Measurements from ENCODE around the gene LETM1. TPM values are rescaled to one million over a fixed set of nuclear protein-coding genes. Genes with fewer than 3 reads are reported as not detected.

LETM1 gene
- total RNA-seq, 1 experiment from 2014 or later: 102 TPM

- no TSS peak for BruUV-seq (replicated peaks)
- Histone ChIP-seq H3K9me3 (ENCODE audit: low read depth, low read length, poor library complexity, severe bottlenecking) (no peaks in the 10 kb centered on the region), H3K4me3 (ENCODE audit: low read depth, low read length, poor library complexity, severe bottlenecking) (no peak overlapping the region), H3K36me3 (ENCODE audit: insufficient read depth, low read length, poor library complexity, severe bottlenecking) (no peaks in the 10 kb centered on the region), H3K27ac (ENCODE audit: low read depth, low read length, poor library complexity, severe bottlenecking) (no peak overlapping the region), H3K27me3 (replicated peaks; ENCODE audit: insufficient read depth, low read depth, low read length, poor library complexity) (no peaks in the 10 kb centered on the region), H3K4me1 (ENCODE audit: insufficient read depth, low read length, poor library complexity, severe bottlenecking) (no peaks in the 10 kb centered on the region)
- CTCF ChIA-PET: no interaction called here
- DNase-seq (ENCODE audit: low spot score): no peak
- intact Hi-C loops (cut with micrococcal nuclease; ENCODE audit: unreplicated experiment): no loop called here
- no peak for TF ChIP-seq EZH2 (IDR thresholded peaks at IDR 0.05; ENCODE audit: borderline replicate concordance, low read depth, low read length, poor library complexity, severe bottlenecking)
- TF ChIP-seq, protein P1, sequence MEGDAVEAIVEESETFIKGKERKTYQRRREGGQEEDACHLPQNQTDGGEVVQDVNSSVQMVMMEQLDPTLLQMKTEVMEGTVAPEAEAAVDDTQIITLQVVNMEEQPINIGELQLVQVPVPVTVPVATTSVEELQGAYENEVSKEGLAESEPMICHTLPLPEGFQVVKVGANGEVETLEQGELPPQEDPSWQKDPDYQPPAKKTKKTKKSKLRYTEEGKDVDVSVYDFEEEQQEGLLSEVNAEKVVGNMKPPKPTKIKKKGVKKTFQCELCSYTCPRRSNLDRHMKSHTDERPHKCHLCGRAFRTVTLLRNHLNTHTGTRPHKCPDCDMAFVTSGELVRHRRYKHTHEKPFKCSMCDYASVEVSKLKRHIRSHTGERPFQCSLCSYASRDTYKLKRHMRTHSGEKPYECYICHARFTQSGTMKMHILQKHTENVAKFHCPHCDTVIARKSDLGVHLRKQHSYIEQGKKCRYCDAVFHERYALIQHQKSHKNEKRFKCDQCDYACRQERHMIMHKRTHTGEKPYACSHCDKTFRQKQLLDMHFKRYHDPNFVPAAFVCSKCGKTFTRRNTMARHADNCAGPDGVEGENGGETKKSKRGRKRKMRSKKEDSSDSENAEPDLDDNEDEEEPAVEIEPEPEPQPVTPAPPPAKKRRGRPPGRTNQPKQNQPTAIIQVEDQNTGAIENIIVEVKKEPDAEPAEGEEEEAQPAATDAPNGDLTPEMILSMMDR (conservative IDR thresholded peaks at IDR 0.05; ENCODE audit: low read depth, low read length): no peak
- POLR2A ChIA-PET (ENCODE audit: low non-redundant PET): no interaction called here
These were observed 77.1 kb downstream of the LETM1 start for GRCh38 chr4:1778642-1779392.

GRCh38 chr4:1777822-1778641 is 77.9 kb downstream of the LETM1 start:
- no peak overlapping the region for H3K4me3 ChIP-seq (ENCODE audit: low read depth, low read length, poor library complexity, severe bottlenecking)
- ChIA-PET POLR2A (ENCODE audit: low non-redundant PET) (no interaction called here), CTCF (interaction anchor here (0.8 kb wide), 1 partner anchor 10 kb away, joined by 3 read pairs; no protein-coding TSS in a partner anchor)
- DNase-seq (ENCODE audit: low spot score): no peak
- no peaks in the 10 kb centered on the region for H3K4me1 ChIP-seq (ENCODE audit: insufficient read depth, low read length, poor library complexity, severe bottlenecking)
- intact Hi-C loops (cut with micrococcal nuclease; ENCODE audit: unreplicated experiment): no loop called here
- no peak for TF ChIP-seq EZH2 (IDR thresholded peaks at IDR 0.05; ENCODE audit: borderline replicate concordance, low read depth, low read length, poor library complexity, severe bottlenecking)
- TF ChIP-seq, protein P1 (conservative IDR thresholded peaks at IDR 0.05; ENCODE audit: low read depth, low read length): no peak
- no peaks in the 10 kb centered on the region for H3K36me3 ChIP-seq (ENCODE audit: insufficient read depth, low read length, poor library complexity, severe bottlenecking)
- no TSS peak for BruUV-seq (replicated peaks)
- no peaks in the 10 kb centered on the region for H3K9me3 ChIP-seq (ENCODE audit: low read depth, low read length, poor library complexity, severe bottlenecking)
- no peaks in the 10 kb centered on the region for H3K27me3 ChIP-seq (replicated peaks; ENCODE audit: insufficient read depth, low read depth, low read length, poor library complexity)
- H3K27ac ChIP-seq (ENCODE audit: low read depth, low read length, poor library complexity, severe bottlenecking): no peak overlapping the region

DNA sequence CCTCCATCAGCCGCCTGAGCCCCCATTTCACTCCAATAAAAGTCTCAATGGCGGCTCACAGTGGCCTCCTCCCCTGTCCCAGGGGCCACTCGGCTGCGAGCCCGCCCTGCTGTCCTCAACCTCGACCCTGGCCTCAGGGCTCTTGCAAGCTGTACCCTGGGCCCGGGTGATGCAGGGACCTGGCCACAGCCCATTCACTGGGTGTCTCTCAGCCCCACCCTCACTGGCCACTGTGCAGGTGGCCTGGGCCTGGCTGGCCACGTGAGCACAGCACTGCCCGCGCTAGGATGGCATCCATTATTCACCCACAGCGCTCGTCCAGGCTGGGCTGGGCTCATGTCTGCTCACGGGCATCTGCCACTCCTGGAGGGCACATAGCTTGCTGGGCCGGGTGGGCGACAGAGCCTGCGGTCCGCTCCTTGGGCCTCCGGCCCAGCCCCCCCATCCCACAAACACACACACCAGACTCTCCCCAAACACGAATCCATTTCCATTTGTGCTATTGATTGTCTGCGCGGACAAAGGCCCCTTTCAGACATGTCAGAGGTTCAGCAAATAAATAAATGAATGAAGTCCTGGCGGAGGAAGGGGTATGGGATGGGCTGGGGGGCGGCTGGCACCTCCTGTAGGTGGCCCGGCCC is 79.3 kb downstream of the LETM1 start:
- H3K27me3 ChIP-seq (replicated peaks; ENCODE audit: insufficient read depth, low read depth, low read length, poor library complexity): no peaks in the 10 kb centered on the region
- no TSS peak for BruUV-seq (replicated peaks)

More for the DNA sequence above, 79.3 kb downstream of the LETM1 start:
- Histone ChIP-seq H3K27ac (ENCODE audit: low read depth, low read length, poor library complexity, severe bottlenecking) (no peak overlapping the region), H3K4me3 (ENCODE audit: low read depth, low read length, poor library complexity, severe bottlenecking) (no peak overlapping the region), H3K4me1 (ENCODE audit: insufficient read depth, low read length, poor library complexity, severe bottlenecking) (no peaks in the 10 kb centered on the region), H3K9me3 (ENCODE audit: low read depth, low read length, poor library complexity, severe bottlenecking) (no peaks in the 10 kb centered on the region), H3K36me3 (ENCODE audit: insufficient read depth, low read length, poor library complexity, severe bottlenecking) (no peaks in the 10 kb centered on the region)
- intact Hi-C loops (cut with micrococcal nuclease; ENCODE audit: unreplicated experiment): no loop called here
- TF ChIP-seq, protein P1 (conservative IDR thresholded peaks at IDR 0.05; ENCODE audit: low read depth, low read length): no peak
- no peak for TF ChIP-seq EZH2 (IDR thresholded peaks at IDR 0.05; ENCODE audit: borderline replicate concordance, low read depth, low read length, poor library complexity, severe bottlenecking)
- DNase-seq (ENCODE audit: low spot score): no peak
- ChIA-PET CTCF (no interaction called here), POLR2A (ENCODE audit: low non-redundant PET) (interaction anchor here (0.6 kb wide), 1 partner anchor 27 kb away, joined by 5 read pairs; no protein-coding TSS in a partner anchor)

Data from A673 (cell line).